Calu3 (cell line): ENCODE measurements around the gene RPTOR. TPM values are rescaled to one million over a fixed set of nuclear protein-coding genes. Genes with fewer than 3 reads are reported as not detected.

ENCODE experiments used
- BruUV-seq: library from RNA; stranded (reverse); fragments of 400-500 nt; replicated peaks from 2 replicates; lab custom pipeline; 2021; lab: Mats Ljungman, UMichigan
- CTCF ChIA-PET: fragments of 300-600 bp; sonication (Branson Sonifier 250); formaldehyde crosslinking; loops from one replicate; lab custom pipeline; 2022; ENCODE audit warnings: antibody characterized with exemption; lab: Charles Lee
- DNase-seq: peaks from one replicate; pipeline ENCODE4 v3.0.0; 2022
- H3K27ac Mint-ChIP-seq: one replicate; pipeline ENCODE4 v1.8.0; 2022; ENCODE audit warnings: mixed read lengths; ENCODE audit not compliant: unreplicated experiment
- H3K27me3 Mint-ChIP-seq: one replicate; pipeline ENCODE4 v1.8.0; 2022; ENCODE audit warnings: mixed read lengths; ENCODE audit not compliant: unreplicated experiment
- H3K36me3 Mint-ChIP-seq: one replicate; pipeline ENCODE4 v1.8.0; 2022; ENCODE audit warnings: mild to moderate bottlenecking, moderate library complexity, mixed read lengths; ENCODE audit not compliant: insufficient read depth, unreplicated experiment
- H3K4me1 Mint-ChIP-seq: one replicate; pipeline ENCODE4 v1.8.0; 2022; ENCODE audit warnings: mild to moderate bottlenecking, low read depth, mixed read lengths; ENCODE audit not compliant: unreplicated experiment
- H3K4me3 Mint-ChIP-seq: one replicate; pipeline ENCODE4 v1.8.0; 2022; ENCODE audit warnings: mild to moderate bottlenecking, low read depth, moderate library complexity, mixed read lengths; ENCODE audit not compliant: unreplicated experiment
- H3K9me3 Mint-ChIP-seq: one replicate; pipeline ENCODE4 v1.8.0; 2022; ENCODE audit warnings: low read depth, mixed read lengths; ENCODE audit not compliant: unreplicated experiment
- intact Hi-C: fragments of 100-400 bp; cut with micrococcal nuclease; formaldehyde crosslinking; loops from one replicate; pipeline ENCODE4 v1.10.0; 2022; ENCODE audit not compliant: unreplicated experiment
- total RNA-seq: library from RNA; stranded (reverse); gene quantifications from 2 replicates; pipeline ENCODE4 v1.2.3, GENCODE V29; 2022
- TF ChIP-seq, protein P1 (sequence below): fragments of 200-600 bp; IDR thresholded peaks from one replicate; pipeline ENCODE4 v1.8.0; 2022; ENCODE audit warnings: antibody characterized with exemption; ENCODE audit not compliant: unreplicated experiment

RPTOR gene
- total RNA-seq, 1 experiment from 2014 or later = 41.8 TPM

DNA sequence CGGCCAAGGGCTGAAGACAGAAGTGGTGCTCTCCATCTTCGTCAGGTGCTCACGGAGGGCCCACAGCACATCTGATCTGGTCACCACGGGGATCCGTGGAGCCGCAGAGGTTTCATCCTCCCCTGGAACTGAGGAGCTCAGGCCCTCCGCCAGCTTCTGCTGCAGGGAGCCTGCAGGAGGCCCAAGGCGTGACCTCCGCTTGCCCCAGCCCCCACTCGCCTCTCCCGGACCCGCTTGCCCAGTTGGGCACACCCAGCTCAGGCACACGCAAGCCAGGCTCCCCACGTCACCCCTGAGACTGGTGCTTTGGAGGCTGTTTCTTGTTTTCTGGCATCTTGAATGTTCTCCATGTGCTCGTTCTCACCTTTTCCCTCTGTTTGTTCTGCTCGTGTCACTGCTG lies 407.7 kb downstream of the RPTOR start:
- no peak for DNase-seq
- intact Hi-C loops = no loop called here
- no peaks in the 10 kb centered on the region for H3K4me1 Mint-ChIP-seq
- TF ChIP-seq, protein P1, sequence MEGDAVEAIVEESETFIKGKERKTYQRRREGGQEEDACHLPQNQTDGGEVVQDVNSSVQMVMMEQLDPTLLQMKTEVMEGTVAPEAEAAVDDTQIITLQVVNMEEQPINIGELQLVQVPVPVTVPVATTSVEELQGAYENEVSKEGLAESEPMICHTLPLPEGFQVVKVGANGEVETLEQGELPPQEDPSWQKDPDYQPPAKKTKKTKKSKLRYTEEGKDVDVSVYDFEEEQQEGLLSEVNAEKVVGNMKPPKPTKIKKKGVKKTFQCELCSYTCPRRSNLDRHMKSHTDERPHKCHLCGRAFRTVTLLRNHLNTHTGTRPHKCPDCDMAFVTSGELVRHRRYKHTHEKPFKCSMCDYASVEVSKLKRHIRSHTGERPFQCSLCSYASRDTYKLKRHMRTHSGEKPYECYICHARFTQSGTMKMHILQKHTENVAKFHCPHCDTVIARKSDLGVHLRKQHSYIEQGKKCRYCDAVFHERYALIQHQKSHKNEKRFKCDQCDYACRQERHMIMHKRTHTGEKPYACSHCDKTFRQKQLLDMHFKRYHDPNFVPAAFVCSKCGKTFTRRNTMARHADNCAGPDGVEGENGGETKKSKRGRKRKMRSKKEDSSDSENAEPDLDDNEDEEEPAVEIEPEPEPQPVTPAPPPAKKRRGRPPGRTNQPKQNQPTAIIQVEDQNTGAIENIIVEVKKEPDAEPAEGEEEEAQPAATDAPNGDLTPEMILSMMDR = no peak
- no peak overlapping the region for H3K4me3 Mint-ChIP-seq
- peaks cover 18% of the 10 kb centered on the region for H3K36me3 Mint-ChIP-seq
- no peaks in the 10 kb centered on the region for H3K27me3 Mint-ChIP-seq
- H3K27ac Mint-ChIP-seq = no peak overlapping the region
- BruUV-seq = no TSS peak
- CTCF ChIA-PET = no interaction called here
- H3K9me3 Mint-ChIP-seq = no peaks in the 10 kb centered on the region

DNA sequence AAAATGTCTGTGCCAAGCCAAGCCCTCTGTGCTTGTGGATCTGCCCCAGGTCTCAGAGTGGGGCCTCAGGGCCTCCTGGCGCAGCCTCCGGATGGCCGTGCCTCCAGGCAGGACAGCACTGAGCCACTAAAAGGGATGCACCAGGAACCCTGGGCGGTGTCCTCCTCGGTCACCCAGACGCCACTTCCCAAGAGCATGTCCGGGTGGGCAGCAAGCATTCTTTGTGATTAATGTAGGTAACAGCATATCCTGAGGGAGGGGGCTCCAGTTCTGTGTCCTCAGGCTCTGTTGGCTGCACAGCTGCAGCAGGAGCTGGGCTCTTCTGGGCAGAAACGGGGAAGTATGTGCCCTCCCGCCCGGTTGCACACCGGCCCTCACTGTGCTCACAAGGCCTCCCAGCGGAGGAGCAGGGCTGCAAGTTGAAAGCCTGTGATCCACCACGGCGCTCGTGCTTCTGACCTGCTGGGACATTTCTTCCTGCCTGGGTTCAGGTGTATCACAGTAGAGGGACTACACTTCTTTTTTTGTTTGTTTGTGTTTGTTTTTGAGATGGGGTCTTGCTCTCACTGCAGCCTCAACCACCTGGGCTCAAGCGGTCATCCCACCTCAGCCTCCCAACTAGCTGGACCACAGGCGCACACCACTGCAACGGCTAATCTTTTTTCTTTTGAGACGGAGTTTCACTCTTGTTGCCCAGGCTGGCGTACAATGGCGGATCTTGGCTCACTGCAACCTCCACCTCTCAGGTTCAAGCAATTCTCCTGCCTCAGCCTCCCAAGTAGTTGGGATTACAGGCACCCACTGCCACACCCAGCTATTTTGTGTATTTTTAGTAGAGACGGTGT lies 409.1 kb downstream of the RPTOR start:
- no TSS peak for BruUV-seq
- TF ChIP-seq, protein P1 = no peak
- CTCF ChIA-PET = no interaction called here
- Mint-ChIP-seq H3K27ac (no peak overlapping the region), H3K4me1 (no peaks in the 10 kb centered on the region), H3K9me3 (no peaks in the 10 kb centered on the region), H3K4me3 (no peak overlapping the region), H3K27me3 (no peaks in the 10 kb centered on the region), H3K36me3 (peaks cover 14% of the 10 kb centered on the region)
- DNase-seq = no peak
- intact Hi-C loops = no loop called here

DNA sequence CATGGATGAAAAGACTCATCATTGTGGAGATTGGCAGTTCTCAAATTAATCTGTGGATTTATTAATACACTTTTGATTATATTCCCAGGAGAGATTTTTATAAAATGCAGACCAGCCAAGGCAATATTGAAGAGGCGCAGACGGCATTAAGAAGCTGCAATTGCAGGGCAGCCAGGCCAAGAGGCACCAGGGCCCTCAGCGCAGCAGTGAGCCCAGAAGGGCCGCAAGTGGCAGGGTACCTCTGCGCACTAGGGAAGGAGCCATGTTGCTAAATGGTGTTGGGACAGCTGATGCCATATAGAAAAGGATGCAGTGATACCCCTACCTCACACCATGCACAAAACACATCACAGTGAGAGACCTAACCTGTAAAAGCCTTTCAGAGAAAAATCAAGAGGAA lies 410.4 kb downstream of the RPTOR start:
- Mint-ChIP-seq H3K27me3 (no peaks in the 10 kb centered on the region), H3K4me3 (no peak overlapping the region), H3K27ac (no peak overlapping the region), H3K9me3 (no peaks in the 10 kb centered on the region), H3K36me3 (peaks cover 7% of the 10 kb centered on the region), H3K4me1 (no peaks in the 10 kb centered on the region)
- intact Hi-C loops = no loop called here
- TF ChIP-seq, protein P1 = no peak
- DNase-seq = no peak
- BruUV-seq = no TSS peak
- CTCF ChIA-PET = no interaction called here

DNA sequence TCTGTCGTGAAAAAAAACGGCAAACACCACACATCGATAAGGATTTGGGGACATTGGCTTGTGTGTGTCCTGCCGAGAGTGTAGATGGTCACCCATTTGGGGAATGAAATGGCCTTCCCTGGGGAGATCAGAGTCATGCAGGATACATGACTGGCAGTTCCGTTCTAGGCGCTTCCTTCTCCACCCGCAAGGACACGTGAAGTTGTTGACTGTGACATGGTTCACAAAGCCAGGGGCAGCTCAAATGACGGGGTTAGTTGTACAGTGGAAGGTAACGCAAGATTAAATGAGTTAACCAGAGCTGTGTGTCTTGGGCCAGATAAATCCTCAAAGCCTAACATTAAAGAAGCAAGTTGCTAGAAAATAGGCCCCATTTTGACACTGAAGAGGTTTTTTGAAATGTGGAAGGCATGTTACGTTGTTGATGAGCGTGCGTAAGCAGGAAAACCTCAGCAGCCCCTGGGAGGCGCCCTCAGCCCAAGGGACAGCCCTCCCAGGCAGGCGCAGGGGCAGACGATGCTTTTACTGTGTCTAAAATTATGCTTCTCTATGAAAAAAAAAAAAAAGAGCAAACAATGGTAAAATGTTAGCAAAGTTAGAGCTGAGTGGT lies 411.1 kb downstream of the RPTOR start:
- DNase-seq = no peak
- TF ChIP-seq, protein P1 = no peak
- no peak overlapping the region for H3K27ac Mint-ChIP-seq
- no peak overlapping the region for H3K4me3 Mint-ChIP-seq
- no peaks in the 10 kb centered on the region for H3K4me1 Mint-ChIP-seq
- H3K36me3 Mint-ChIP-seq = peaks cover 3% of the 10 kb centered on the region
- no peaks in the 10 kb centered on the region for H3K9me3 Mint-ChIP-seq
- intact Hi-C loops = no loop called here
- H3K27me3 Mint-ChIP-seq = no peaks in the 10 kb centered on the region
- CTCF ChIA-PET = interaction anchor here (0.7 kb wide), 1 partner anchor 312 kb away, joined by 3 read pairs; no protein-coding TSS in a partner anchor
- BruUV-seq = no TSS peak
